Renal cortical epithelial cell (primary cell): ENCODE measurements around the gene SENP6. TPM values are rescaled to one million over a fixed set of nuclear protein-coding genes. Genes with fewer than 3 reads are reported as not detected.
A peak's percentile ranks its signal among the peaks of the same experiment; 100 is the strongest.
"Not testable (repeated sequence)": the region's sequence is repeated elsewhere in the genome, so short reads cannot be mapped to it uniquely, and the experiment has no call there.

ENCODE experiments used
- DNase-seq: peaks from one replicate; pipeline ENCODE4 v3.0.0-alpha.2; 2011; ENCODE audit warnings: low read depth
- total RNA-seq: library from RNA; depleted of rRNA; stranded (reverse); fragments of >200 nt; gene quantifications from 2 replicates; pipeline ENCODE4 v1.2.3, GENCODE V29; 2014

The SENP6 gene
- total RNA-seq, 1 donor from 2014 or later, result 104 TPM

- DNase-seq, result no peak
These were observed 6.6 kb downstream of the SENP6 start for GRCh38 chr6:75608304-75608703.

GRCh38 chr6:75608956-75609533 lies 7.4 kb downstream of the SENP6 start:
- DNase-seq, result no peak

GRCh38 chr6:75609639-75610590 lies 8.2 kb downstream of the SENP6 start:
- peak; percentile 54 for DNase-seq

GRCh38 chr6:75611011-75611701 lies 9.5 kb downstream of the SENP6 start:
- DNase-seq, result no peak

GRCh38 chr6:75611702-75612375 lies 10.2 kb downstream of the SENP6 start:
- DNase-seq, result peak; percentile 13

GRCh38 chr6:75612434-75612833 lies 10.8 kb downstream of the SENP6 start:
- DNase-seq, result no peak

- DNase-seq, result no peak
These were observed 11.4 kb downstream of the SENP6 start for GRCh38 chr6:75613056-75613501.

GRCh38 chr6:75618437-75618836 lies 16.8 kb downstream of the SENP6 start:
- DNase-seq, result no peak

- DNase-seq, result no peak
These were observed 17.7 kb downstream of the SENP6 start for GRCh38 chr6:75619230-75619899.

GRCh38 chr6:75620381-75621304 lies 19.0 kb downstream of the SENP6 start:
- DNase-seq, result no peak

- no peak for DNase-seq
These were observed 20.2 kb downstream of the SENP6 start for GRCh38 chr6:75621846-75622245.

- DNase-seq, result no peak
These were observed 21.8 kb downstream of the SENP6 start for GRCh38 chr6:75623491-75623890.

GRCh38 chr6:75624335-75624734 lies 22.7 kb downstream of the SENP6 start:
- DNase-seq, result no peak

- DNase-seq, result no peak
These were observed 23.3 kb downstream of the SENP6 start for GRCh38 chr6:75624988-75625387.

- DNase-seq, result no peak
These were observed 24.9 kb downstream of the SENP6 start for GRCh38 chr6:75626561-75626960.

- not testable (repeated sequence) for DNase-seq
These were observed 26.0 kb downstream of the SENP6 start for GRCh38 chr6:75627708-75628107.

GRCh38 chr6:75631859-75632635 lies 30.4 kb downstream of the SENP6 start:
- DNase-seq, result no peak

- DNase-seq, result no peak
These were observed 31.4 kb downstream of the SENP6 start for GRCh38 chr6:75633045-75633444.

- no peak for DNase-seq
These were observed 40.6 kb downstream of the SENP6 start for GRCh38 chr6:75642311-75642710.
